Islet precursor cell (in vitro differentiated cells): ENCODE results near the gene MAP2K1.

Experiments
- DNase-seq: peaks from one replicate; pipeline ENCODE4 v3.0.0-alpha.2; 2018

The MAP2K1 gene

DNA sequence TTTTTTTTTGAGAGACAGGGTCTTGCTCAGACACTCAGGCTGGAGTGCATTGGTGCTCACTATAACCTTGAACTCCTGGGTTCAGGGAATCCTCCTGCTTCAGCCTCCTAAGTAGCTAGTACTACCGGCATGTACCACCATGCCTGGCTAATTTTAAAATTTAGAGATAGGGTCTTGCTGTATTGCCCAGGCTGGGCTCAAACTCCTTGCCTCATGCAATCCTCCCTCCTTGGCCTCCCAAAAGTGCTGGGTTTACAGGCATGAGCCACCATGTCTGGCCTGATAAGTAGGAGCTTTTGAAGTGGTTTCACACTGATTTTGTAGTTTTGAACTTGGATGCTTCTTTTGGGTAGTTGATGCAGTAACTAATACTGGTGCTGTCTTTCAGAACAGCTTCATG is 7.8 kb downstream of the MAP2K1 start:
- DNase-seq: no peak

DNA sequence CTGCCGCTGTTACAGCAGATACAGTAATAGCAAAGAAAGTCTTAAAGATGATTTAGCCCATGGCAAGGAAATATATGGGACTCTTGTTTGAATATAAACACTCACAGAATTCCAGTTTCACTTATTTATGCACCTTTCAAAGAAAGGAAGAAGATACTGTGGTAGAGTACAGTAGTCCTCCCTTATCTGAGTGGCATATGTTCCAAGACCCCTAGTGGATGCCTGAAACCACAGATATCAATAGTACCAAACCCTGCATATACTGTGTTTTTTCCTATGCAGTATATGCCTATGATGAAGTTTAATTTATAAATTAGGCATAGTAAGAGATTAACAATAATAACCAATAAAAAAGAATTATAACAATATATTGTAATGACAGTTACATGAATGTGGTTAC is 8.2 kb downstream of the MAP2K1 start:
- DNase-seq: no peak

DNA sequence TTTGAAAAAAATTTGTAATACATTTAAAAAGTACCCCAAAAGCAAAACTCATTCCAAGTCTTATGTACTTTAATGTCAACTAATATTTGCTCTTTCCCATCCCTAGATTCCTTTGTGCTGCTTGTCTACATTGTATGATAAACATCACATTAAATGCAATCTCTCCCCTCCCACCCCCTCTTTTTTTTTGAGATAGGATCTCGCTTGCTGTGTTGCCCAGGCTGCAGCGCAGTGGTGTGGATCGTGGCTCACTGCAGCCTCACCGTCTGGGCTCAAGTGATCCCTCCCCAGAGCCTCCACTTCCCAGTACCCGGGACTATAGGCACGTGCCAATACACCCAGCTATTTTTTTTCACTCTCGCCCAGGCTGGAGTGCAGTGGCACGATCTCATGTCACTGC is 12.6 kb downstream of the MAP2K1 start:
- no peak for DNase-seq

DNA sequence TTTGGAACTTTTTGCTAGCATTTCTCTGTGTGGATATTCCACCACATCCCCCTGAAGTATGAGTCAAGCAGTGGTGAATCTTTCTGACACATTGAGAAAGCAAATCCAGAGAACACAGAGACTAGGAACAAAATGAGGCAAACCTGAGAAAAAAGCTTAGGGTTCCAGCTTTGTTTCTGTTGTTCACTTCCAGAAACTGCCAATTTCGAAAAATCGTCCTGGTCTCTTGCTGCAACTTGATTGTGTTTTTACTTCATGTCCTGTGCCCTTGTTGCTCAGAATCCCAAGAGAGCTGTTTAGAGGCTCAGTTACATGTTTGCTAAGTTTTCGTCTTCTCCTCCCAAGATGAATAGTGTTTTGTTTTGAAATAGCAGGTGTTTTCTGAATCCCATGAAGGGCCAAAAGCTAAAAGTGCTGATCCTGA is 13.7 kb downstream of the MAP2K1 start:
- DNase-seq: no peak

DNA sequence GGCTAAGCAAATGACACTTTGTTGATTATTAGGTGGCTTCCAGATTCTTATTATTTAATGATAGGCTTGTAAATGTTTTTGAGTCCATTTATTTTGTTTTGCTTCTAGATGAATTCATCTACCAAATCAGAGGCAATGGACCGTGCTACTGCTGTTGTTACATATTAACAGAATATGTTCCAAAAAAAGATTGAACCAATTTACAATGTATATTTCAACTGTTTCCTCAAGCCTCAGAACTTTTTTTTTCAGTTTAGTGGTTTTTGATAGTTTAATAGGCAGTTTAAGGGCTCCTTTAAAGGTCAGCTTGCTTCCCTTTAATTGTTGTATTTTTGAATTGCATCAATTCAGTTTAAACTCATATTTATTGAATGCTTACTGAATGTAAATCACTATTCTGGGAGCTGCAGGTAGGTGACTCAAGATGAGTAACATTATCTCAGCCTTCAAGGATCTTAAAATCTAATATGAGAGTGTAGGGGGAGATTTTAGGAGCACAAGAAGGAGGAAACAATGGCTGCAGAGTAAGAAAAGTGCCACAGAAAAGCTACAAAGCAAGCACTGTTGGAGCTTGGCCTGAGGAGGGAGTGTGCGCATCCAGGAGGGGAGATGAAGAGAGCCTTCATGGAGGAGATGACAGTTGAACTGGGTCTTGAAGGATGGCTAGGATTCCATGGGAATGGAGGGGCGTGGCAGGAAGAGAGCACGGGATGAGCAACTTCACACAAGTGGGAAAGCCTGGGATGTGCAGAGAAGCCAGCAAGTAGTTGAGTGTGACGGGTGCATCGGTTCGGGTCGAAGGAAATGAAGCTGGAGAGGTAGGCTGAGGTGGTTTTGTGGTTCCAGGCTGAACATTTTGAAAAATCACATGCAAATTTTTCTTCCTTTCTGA is 14.7 kb downstream of the MAP2K1 start:
- DNase-seq: peak; percentile 63

DNA sequence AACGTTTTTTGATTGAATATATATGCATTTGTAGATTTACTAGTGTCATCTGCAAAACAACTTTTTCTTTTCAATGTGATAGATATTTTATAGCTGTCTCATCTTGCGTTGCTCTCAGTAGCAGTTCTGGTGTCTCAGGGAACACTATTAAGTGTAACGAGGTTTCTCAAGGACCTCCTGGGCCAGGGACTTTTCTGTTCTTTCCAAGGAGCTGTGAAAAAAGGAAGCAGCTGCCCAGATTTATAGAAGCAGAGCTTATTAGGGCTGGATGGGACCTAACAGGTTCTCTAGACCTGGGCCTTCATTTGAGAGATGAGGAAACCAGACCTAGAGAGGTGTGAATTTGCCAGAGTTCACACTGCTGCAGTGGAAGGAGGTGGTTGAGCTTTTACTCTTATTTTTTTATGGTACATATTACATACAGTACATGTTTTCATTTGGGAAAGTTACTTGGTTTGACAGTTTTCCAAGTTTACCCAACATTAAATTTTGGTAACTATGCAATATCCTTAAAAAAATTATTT is 16.1 kb downstream of the MAP2K1 start:
- no peak for DNase-seq

DNA sequence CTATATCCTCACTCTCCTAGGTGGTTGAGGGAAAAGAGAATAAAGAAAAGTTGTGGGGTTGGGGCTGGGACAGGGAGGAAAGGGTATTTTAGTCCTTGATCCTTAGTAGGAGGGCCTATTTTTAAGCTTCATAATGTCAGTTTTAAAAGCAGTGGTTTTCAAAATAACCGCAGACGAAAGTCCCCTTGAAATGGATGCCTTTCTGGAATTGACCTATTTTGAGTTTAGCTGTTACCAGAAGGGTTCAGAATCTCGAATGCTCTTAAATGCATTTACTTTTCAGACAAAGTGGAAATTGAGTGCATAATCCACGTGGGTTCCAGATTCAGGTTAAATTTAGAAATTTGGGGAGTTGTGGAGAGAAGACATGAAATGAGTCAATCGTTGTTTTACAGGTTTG is 16.6 kb downstream of the MAP2K1 start:
- no peak for DNase-seq

DNA sequence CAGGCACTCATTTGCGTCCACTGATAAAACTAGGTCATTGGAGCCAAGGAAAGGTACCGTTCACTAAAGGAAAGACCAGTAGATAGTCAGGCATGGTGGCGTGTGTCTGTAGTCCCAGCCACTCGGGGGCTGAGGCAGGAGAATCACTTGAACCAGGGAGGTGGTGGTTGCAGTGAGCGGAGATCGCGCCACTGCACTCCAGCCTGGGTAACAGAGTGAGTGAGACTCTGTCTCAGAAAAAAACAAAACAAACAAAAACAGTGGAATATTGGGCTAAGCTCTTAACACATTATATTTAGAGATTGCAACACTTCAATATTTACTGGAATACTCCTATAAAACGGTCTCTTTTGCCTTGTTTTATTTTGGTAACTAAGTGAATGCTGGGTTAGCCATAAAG is 17.4 kb downstream of the MAP2K1 start:
- DNase-seq: no peak

DNA sequence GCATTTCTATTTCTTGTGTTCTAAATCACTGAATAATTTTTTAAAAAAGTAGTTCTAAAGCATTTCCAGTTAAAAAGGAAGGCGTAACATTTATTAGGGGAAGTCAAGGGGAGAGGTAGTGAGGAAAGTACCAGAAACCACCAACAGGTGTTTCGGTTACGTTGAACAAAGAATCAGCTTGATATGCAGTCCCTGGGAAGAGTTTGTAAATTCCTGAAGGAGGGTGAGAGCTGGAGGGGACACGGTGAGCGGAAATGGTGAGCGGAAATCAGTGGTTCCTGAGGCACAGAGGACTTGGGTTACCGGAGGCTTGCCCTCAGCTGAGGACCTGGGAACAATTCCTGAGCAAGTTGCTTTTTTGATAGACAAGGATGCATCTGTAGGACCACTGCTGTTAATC is 17.8 kb downstream of the MAP2K1 start:
- DNase-seq: peak; percentile 64

DNA sequence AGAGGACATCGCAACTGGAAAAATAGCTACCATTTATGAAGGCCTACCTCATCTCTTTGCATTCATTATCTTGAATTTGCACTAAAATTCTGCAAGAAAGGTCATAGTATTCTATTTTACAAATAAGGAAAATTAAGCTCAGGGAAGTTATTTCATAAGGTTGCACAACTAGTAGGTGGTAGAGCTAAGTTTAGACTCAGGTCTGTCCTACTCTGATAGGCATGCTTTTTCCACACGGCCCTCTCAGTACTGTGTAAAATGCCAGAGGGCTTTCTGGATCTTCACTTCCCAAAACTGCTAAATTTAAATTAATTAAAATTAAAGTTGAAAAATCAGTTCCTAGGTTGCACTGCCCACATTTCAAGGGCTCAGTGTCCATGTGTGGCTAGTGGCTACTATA is 18.3 kb downstream of the MAP2K1 start:
- no peak for DNase-seq

DNA sequence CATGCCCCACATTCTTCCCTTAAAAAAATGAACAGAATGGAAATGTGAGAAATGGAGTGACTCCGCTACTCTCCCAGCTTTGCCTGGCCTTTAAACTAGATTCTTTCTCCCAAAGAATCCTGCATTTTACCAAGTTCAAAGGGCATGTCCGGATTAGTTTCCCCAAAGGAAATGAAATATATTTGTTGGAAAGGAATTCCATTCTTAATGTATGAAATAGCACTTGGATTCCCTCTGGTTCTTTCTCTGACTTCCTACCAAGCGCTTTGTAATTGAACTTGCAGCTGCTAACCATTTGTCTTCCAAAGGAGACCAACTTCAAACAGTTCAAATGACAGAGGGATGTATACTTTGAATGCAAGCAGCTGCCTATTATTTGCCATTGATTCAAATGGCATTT is 18.9 kb downstream of the MAP2K1 start:
- no peak for DNase-seq

DNA sequence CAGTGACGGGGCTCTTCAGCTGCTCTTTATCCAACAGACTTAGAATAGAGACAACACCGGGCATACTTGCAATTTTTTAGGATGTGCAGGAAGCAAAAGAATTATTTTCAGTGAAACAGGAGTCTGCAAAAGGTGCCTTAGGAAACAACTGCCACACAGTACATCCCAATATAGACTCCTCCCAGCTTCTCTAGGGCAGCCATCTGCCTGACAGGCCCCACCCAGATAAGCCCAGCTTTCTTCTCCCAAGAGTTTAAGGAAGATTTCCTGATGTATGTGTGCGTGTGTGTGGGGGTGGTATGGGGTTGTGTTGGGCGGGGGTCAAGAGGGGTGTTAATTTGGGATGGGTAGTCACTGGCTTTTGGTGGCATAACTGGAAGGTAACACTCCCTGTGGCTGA is 21.5 kb downstream of the MAP2K1 start:
- DNase-seq: no peak

DNA sequence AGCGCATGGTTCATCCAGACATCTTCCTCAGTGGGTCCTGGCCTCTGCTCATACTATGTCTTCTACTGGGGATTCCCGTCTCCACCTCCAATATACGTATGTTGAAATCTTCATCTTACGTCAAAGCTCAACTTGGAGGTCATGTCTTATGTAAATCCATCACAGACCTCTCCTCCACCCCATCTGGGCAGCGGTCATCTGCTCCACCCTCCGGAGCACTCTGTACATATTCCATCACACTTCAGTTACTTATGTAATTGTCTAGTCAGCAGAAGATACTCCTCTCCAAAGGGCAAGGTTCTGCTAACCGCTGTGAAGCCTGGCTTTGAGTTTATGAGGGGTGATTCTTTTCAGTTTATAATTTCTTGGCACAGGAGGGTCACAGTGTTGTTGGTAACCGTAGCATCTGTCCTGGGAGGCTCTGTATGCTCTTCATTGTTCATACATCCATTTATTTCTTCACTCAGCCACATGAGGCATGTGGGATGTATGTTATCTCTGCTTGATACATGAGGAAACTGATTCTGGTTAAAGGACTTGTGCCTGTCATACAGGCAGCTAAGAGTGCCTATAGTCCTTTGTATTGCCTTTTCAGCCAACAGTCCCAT is 22.1 kb downstream of the MAP2K1 start:
- DNase-seq: no peak

DNA sequence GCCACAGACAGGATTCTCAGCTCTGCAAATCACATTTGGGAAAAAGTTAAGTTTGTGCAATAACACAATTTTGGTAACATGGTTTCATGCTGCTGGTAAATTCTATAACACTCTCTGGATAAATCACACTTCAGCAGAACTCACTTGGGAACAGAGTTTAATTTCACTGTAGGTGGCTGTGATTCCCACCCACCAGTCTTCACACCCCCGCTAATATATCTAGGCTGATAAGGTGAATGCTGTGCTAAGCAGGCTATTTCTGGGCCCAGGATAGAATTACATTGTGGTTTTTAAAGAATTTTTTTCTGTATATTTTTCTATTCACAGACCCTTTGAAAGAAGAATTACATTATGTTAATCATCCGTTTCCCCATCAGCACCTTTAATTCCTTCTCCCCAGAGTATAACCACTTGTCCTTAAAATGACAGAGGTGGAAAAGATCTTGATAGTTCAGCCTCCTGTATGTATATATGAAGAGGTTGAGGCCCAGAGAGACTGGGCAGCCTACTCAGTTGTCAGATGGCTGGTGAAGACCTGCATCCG is 22.9 kb downstream of the MAP2K1 start:
- no peak for DNase-seq

DNA sequence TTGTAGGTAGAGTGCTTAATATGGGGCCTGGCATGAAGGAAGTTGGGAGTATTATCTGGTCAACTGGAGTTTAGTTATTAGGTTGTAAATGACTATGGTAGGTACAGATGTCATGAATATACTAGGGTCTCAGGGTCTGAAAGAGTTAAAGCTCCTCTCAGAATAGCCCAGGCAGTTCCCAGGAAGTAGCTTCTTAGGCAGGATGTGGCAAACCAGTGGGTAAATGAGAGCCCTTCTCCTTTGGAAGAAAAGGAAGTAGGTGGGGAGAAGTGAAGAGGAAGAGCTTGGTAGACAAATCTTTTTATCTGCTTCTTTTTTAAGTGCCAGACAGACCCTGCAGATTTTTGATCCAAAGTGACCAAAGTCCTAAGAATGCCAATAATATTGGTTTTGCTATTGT is 24.5 kb downstream of the MAP2K1 start:
- DNase-seq: no peak

DNA sequence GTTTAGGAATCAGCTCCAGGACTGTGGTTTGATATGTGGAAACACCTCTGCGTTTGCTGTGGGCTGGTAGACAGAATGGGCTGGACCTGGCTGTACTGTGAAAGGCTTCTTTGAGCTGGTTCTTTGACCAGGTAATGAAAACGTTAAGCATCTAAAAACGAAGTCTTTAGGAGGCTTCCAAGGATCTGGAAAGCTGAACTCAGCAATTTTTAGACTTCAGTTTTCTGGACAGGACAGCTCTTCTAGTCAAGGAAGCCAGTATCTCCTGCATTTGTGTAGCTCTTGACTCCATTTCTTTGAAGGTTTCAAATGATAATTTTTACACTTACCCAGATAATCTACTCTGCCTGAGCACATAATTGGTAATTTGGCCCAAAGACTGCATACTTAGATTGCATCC is 25.5 kb downstream of the MAP2K1 start:
- DNase-seq: no peak

DNA sequence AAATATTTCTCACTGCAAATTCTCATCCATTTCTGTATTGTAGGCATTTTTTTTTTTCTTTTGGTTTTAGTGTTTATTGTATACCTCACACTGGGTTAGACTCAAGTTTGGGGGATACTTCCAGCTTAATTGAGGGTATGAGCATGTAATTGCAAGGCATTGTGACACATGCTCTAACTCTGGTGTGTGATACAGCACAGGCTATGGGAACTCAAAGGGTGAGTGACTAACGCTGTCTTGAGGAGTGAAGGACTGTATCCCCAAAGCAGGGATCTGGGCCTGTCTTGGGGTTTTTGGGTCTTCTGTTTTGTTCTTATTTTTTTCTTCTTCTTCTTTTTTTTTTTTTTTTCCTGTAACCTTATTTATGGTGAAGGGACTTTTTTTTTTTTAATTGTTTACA is 26.9 kb downstream of the MAP2K1 start:
- DNase-seq: no peak

DNA sequence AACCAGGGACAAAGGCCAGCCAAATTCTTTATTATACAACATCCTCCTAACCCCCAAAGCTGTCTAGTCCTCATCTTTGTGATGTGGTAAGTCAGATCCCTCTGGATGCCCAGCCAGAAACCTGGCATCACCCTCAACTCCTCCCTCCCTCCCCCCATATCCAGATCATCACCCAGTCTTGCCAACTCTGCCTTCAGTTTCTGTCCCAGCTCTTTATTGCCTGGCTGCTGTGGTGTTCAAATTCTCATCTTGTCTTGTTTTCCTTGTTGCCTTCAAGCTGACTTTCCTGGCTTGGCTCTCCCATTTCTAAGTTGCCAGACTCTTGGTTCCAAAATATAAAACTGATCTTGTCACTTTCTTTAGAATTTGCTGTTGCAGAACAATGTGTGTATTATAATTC is 28.6 kb downstream of the MAP2K1 start:
- DNase-seq: no peak

DNA sequence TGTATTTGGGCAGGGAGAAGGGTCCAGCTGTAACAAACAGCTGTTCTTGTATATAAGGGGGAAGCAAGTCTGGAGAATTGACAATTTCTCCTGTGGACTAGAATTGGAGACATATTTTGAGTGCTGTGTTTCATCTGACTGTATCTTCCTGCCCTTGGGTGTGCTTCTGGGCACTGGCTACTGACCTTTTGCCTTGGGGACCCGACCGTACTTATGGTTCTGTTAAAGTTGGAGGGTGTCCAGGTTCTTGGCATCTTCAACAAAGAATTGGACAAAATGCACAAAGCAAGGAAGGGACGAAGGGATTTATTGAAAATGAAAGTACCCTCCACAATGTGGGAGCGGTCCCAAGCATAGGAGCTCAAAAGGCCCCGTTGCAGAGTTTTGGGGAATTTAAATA is 31.0 kb downstream of the MAP2K1 start:
- no peak for DNase-seq

DNA sequence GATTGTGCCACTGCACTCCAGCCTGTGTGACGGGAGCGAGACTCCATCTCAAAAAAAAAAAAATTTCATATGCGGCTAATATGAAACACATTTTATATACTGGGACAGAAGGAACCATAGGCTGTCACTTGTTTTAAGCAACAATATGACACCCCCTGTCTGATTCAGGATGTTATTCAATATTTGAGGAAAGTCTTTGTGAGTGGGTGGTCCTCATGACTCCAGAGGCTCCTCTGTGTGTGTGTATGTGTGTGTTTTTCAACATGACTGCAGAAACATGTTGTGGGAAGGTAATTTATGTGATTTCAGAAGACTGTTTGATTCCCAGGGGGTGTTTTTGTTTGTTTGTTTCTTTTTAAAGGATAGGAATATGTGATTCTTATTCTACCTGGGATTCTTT is 32.8 kb downstream of the MAP2K1 start:
- DNase-seq: no peak

DNA sequence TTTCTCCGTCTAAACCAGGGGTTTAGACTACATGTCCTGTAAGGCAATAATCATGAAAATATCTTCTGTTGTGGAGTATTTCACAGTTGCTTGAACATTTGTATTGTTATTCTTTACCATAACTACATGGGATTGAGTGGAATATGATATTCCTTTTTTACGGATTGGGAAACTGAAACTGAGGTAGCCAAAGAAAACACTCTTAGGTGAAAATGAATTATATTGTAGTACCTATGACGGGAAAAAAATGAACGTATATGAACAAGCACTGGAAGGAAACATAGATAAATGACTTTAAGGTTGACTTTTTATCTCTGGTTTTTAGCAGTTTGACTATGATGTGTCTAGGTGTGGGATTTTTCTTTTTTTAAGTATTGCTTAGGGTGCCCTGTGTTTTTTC is 35.6 kb downstream of the MAP2K1 start:
- DNase-seq: no peak

DNA sequence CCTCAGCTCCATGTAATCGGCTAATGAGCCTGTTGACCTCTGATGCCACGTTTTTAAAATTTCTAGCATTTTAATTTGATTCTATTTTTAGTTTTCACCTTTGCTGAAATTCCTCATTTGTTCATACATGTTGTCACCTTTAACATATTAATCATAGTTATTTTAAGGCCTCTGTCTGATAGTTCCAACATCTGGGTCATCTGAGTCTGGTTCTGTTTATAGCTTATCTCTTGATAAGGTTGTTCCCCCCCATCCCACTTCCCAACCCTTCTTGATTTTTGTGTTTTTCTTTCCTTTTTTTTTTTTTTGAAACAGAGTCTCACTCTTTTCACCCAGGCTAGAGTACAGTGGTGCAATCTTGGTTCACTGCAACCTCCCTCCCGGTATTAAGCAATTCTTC is 36.4 kb downstream of the MAP2K1 start:
- DNase-seq: no peak

DNA sequence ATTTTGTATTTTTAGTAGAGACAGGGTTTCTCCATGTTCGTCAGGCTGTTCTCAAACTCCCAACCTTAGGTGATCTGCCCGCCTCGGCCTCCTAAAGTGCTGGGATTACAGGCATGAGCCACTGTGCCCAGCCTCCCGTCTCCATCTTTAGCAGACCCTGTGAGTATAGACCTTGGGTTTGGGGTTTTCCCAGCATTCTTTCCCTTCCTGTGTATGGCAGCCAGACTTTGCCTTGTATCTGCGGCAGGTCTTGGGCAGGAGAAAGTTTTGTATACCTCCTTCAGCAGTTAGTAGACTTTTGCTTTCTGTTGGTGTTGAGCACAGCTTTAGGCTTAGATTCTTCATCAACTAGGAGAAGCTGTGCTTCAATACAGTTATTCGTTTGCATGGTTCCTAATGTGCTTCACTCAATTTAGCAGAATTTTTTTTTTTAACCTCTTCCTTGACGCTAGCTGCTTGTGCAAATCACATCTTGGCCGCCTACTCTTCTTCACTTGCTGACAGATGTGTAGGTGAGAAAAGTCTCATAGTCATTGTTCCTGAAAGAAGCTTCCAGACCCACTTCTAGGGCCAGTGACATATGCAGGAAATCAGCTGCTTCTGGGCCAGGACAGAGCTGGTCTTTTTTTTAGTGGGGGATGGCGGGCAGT is 38.4 kb downstream of the MAP2K1 start:
- DNase-seq: no peak

DNA sequence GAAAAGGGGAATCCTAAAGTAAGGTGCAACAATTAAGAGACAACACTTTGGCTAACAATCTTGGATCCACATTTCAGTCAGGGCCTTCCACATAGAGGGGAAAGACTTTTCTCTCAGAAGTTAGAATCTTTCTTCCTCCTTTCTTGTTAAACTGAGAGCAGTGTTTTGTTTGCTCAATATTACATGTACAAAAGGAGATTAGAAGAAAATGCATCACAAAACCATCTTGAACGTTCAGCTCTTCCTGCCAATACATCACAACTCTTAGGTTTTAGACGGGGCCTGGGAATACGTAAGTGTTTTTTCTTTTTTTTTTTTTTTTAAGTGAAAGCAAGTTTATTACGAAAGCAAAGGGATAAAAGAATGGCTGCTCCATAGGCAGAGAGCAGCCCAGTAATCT is 39.1 kb downstream of the MAP2K1 start:
- no peak for DNase-seq
